Measurements from ENCODE around the gene COL4A3.

Gene COL4A3

GRCh38 chr2:227347117-227347516, 182.7 kb downstream of the COL4A3 start:
- DNase-seq (ENCODE audit: low read depth): no peak
- no peak for TF ChIP-seq CTCF (conservative IDR thresholded peaks at IDR 0.05; ENCODE audit: control insufficient read depth, insufficient read depth, low read depth, low read length)
- no peak overlapping the region for H3K4me3 ChIP-seq (ENCODE audit: control insufficient read depth, low read depth, low read length)

DNA sequence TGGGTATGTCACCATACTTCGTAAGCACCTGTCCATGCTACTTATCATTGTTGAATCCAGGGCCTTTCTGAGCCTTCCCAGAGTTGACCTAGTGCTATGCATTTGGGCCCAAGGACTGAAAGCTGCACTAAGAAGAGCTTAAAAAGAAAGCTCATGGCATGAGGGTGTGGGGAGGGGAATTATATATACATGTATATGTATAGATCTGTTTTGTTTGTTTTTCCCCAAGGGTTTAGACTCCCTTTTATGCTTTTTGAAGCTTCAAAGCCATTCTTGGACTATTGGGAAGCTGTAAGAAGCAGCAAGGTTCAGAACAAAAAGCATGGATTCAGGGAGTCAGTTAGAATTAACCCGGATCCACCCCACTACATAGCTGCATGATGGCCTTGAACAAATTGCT, 183.9 kb downstream of the COL4A3 start:
- H3K4me3 ChIP-seq (ENCODE audit: control insufficient read depth, low read depth, low read length): no peak overlapping the region
- no peak for TF ChIP-seq CTCF (conservative IDR thresholded peaks at IDR 0.05; ENCODE audit: control insufficient read depth, insufficient read depth, low read depth, low read length)
- DNase-seq (ENCODE audit: low read depth): no peak

DNA sequence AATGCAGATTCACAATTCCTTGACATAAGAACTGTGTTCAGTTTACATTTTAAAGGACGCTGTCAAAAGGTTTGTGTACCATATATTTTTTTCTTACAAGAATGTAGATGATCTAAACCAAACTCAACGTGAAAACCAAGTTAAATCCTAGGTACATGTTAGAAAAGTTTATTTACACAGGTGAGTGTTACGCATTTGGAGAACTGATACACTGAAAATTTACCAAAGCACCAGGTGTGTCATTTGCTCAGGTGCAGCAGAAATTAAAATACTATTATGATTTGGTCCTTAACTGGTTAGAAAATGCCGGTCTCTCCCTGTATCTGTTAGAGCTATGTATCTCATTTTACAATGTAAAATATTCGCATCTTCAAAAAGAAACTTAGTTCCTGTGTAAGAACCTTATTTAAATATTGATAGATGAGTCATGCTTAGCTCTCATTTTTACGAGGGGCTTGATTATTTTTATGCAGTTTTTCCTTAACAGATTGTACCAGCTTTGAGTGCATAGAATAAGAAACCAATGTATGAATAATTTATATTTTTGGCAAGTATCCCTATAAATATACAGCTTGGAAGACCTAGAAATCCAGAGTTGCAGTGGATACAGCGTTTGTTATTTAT, 185.7 kb downstream of the COL4A3 start:
- DNase-seq (ENCODE audit: low read depth): no peak
- no peak for TF ChIP-seq CTCF (conservative IDR thresholded peaks at IDR 0.05; ENCODE audit: control insufficient read depth, insufficient read depth, low read depth, low read length)
- no peak overlapping the region for H3K4me3 ChIP-seq (ENCODE audit: control insufficient read depth, low read depth, low read length)

DNA sequence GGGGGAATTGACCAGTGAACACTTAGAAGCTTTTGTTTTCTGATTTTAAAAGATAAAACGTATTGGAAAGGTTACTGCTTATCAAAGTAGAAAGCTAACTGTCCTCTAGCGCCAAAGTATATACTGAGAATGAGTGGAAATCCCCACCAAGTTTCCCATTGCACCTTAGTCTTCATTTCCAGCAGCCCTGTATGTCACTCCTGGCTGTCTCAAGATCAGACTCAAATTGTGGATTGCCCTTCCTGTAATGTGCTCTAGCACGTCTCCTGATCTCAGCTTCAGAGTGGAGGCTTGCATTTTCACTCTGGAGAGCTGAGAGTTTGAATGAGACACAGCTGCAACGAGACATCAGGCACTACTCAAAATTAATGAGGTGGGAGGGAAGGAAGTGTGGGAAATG, 187.2 kb downstream of the COL4A3 start:
- TF ChIP-seq CTCF (conservative IDR thresholded peaks at IDR 0.05; ENCODE audit: control insufficient read depth, insufficient read depth, low read depth, low read length): no peak
- no peak for DNase-seq (ENCODE audit: low read depth)
- H3K4me3 ChIP-seq (ENCODE audit: control insufficient read depth, low read depth, low read length): no peak overlapping the region

DNA sequence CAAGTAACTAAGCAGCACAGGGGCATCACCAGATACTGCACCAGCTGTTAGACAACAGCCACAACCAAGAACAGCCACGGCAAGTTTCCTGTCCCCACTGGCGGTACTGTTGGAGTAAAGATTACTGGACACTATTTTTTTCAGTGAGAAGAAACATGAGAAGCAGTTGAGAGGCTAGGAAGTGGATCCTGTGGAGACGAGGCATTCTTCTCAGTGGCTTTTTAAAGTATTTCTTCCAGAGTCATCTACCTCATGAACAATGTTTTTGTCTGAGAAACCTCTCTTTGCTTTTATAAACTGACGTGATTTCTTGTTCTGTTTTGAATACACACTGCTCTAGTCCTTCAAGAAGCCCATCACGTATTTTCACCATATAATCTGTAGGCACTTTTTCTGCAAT, 195.9 kb downstream of the COL4A3 start:
- no peak overlapping the region for H3K4me3 ChIP-seq (ENCODE audit: control insufficient read depth, low read depth, low read length)
- TF ChIP-seq CTCF (conservative IDR thresholded peaks at IDR 0.05; ENCODE audit: control insufficient read depth, insufficient read depth, low read depth, low read length): no peak
- no peak for DNase-seq (ENCODE audit: low read depth)

GRCh38 chr2:227363756-227364155, 199.3 kb downstream of the COL4A3 start:
- peak; percentile 40 for DNase-seq (ENCODE audit: low read depth)
- peak; percentile 42 for TF ChIP-seq CTCF (conservative IDR thresholded peaks at IDR 0.05; ENCODE audit: control insufficient read depth, insufficient read depth, low read depth, low read length)
- no peak overlapping the region for H3K4me3 ChIP-seq (ENCODE audit: control insufficient read depth, low read depth, low read length)

Measured in fibroblast of mammary gland (primary cell).